Measurements from ENCODE around the gene MYO3B. TPM values are rescaled to one million over a fixed set of nuclear protein-coding genes. Genes with fewer than 3 reads are reported as not detected.
A peak's percentile ranks its signal among the peaks of the same experiment; 100 is the strongest.

Gene MYO3B
- total and polyA plus RNA-seq, 2 of the 8 experiments (the other 6 are each of a cell fraction or from before 2014, with no cell fraction given) = 0.17 to 0.19 TPM

- H3K9me3 ChIP-seq (ENCODE audit: insufficient read depth in 2 of 2, low read depth in 1 of 2, low read length in 1 of 2) = no peaks in the 10 kb centered on the region
- no peaks in the 10 kb centered on the region for H3K36me3 ChIP-seq (ENCODE audit: control insufficient read depth in 2 of 4, insufficient read depth in 4 of 4, low read length in 3 of 4)
- H4K5ac ChIP-seq (ENCODE audit: insufficient read length, low read depth, low read length) = no peak overlapping the region
- H4K91ac ChIP-seq (replicated peaks; ENCODE audit: insufficient read length, low read length) = no peak overlapping the region
- H2BK20ac ChIP-seq (ENCODE audit: low read length) = peak overlapping the region; percentile 40; the same call in 1 of the 2 replicates
- no peak overlapping the region for H3K4me3 ChIP-seq (ENCODE audit: extremely low read depth in 1 of 4, insufficient read depth in 2 of 4, low read depth in 3 of 4, low read length in 4 of 4)
- H3K56ac ChIP-seq (replicated peaks; ENCODE audit: insufficient read length, low read depth, low read length) = no peak overlapping the region
- H2BK120ac ChIP-seq (replicated peaks; ENCODE audit: low read depth, low read length) = no peak overlapping the region
- H2AFZ ChIP-seq (ENCODE audit: low read length) = peak overlapping the region; percentile 37; the same call in 1 of the 2 replicates
- H3K18ac ChIP-seq (ENCODE audit: extremely low read depth, low read length) = no peak overlapping the region
- ChIA-PET CTCF (ENCODE audit: partially characterized antibody) (interaction anchor here (0.6 to 1.2 kb wide), 3 partner anchors 15 to 315 kb away, joined by 3 read pairs; no protein-coding TSS in a partner anchor), POLR2A (ENCODE audit: partially characterized antibody) (no interaction called here)
- H3K4ac ChIP-seq (replicated peaks; ENCODE audit: insufficient read length, low read depth, low read length) = no peak overlapping the region
- no peak for FAIRE-seq
- no peak overlapping the region for H4K8ac ChIP-seq (ENCODE audit: extremely low read depth, insufficient read depth, low read length)
- no peak overlapping the region for H3K9ac ChIP-seq (replicated peaks in 1 of 4; ENCODE audit: extremely low read depth in 1 of 4, low read depth in 3 of 4, low read length in 3 of 4)
- H2BK5ac ChIP-seq (ENCODE audit: low read depth, low read length) = no peak overlapping the region
- H3K23me2 ChIP-seq (ENCODE audit: low read depth, low read length) = no peaks in the 10 kb centered on the region
- no peaks in the 10 kb centered on the region; a peak in 1 of 7 replicates for H3K27me3 ChIP-seq (replicated peaks in 1 of 4; ENCODE audit: control insufficient read depth in 3 of 4, extremely low read depth in 1 of 4, insufficient read depth in 3 of 4, low read length in 3 of 4)
- H3K27ac ChIP-seq (ENCODE audit: low read depth, low read length) = no peak overlapping the region
- TF ChIP-seq BACH1 (IDR thresholded peaks at IDR 0.05; ENCODE audit: low read length) (no peak), RAD21 (IDR thresholded peaks at IDR 0.05 in 1 of 2, conservative IDR thresholded peaks at IDR 0.05 in 1 of 2; ENCODE audit: low read depth in 2 of 2, low read length in 2 of 2) (peak; percentile 34 to 39; a peak in 3 of 4 replicates), SP1 (IDR thresholded peaks at IDR 0.05; ENCODE audit: low read depth, low read length) (0 out of 2 replicates have a peak, but pooled peaks have one; percentile 38), CTCF (IDR thresholded peaks at IDR 0.05; ENCODE audit: control extremely low read depth in 1 of 3, insufficient read depth in 1 of 3, low read depth in 1 of 3, low read length in 3 of 3) (peak; percentile 17 to 19 (median 19)), YY1 (IDR thresholded peaks at IDR 0.05; ENCODE audit: low read depth, low read length) (peak; percentile 74), TCF12 (IDR thresholded peaks at IDR 0.05; ENCODE audit: low read depth, low read length) (0 out of 2 replicates have a peak, but pooled peaks have one; percentile 5)
- H3K23ac ChIP-seq (ENCODE audit: insufficient read length) = no peak overlapping the region
- no peak overlapping the region for H3K4me2 ChIP-seq (ENCODE audit: insufficient read depth in 1 of 2, low read depth in 2 of 2, low read length in 2 of 2)
- H3K4me1 ChIP-seq (replicated peaks in 1 of 4; ENCODE audit: control insufficient read depth in 3 of 4, insufficient read depth in 4 of 4, low read length in 3 of 4) = peaks cover 0 to 9% (median 2%) of the 10 kb centered on the region in 4 experiments; a peak in 3 of 7 replicates
- WGBS, 2 experiments (ENCODE audit: extremely low coverage in 1 of 2, insufficient coverage in 1 of 2, insufficient read length in 1 of 2, insufficient replicate concordance in 2 of 2, low coverage in 1 of 2, low lambda C conversion rate in 2 of 2, missing lambda C conversion rate in 1 of 2) = 64% methylated on average over 4 of the region's 4 CpGs; no CpG with 5 or more reads in 1 of the 2 experiments
- no peak overlapping the region for H2BK15ac ChIP-seq (ENCODE audit: low read length)
- no peak overlapping the region for H3K14ac ChIP-seq (ENCODE audit: insufficient read length)
- H2AK5ac ChIP-seq (ENCODE audit: low read depth, low read length) = no peak overlapping the region
- no peaks in the 10 kb centered on the region for H3K79me2 ChIP-seq (ENCODE audit: control insufficient read depth in 1 of 2, insufficient read depth in 2 of 2, low read length in 2 of 2)
- DNase-seq (ENCODE audit: low read depth in 1 of 2, low spot score in 2 of 2) = no peak
- H4K20me1 ChIP-seq (replicated peaks in 1 of 2; ENCODE audit: control insufficient read depth in 1 of 2, insufficient read depth in 2 of 2, low read length in 2 of 2) = no peaks in the 10 kb centered on the region
- H3K79me1 ChIP-seq (ENCODE audit: low read depth, low read length) = no peaks in the 10 kb centered on the region
- H2BK12ac ChIP-seq (ENCODE audit: low read depth, low read length) = peak overlapping the region; percentile 60; the same call in 1 of the 2 replicates
These were observed 507.6 kb downstream of the MYO3B start for GRCh38 chr2:170685591-170685990.
